Spleen (tissue), 7 donors: ENCODE measurements around the gene CCDC126.

Experiments
- POLR2AphosphoS5 ChIP-seq, 3 donors: sonication (generic); formaldehyde crosslinking; IDR thresholded peaks; one replicate each; pipeline ENCODE4 v1.5.1; 2017; ENCODE audit warnings: antibody characterized with exemption in 3 of 3
- TF ChIP-seq, protein P1 (sequence below), 11 experiments: fragments of 200-600 bp in 7 of 11; fragments of 450-650 bp in 4 of 11; sonication (generic) in 4 of 11; IDR thresholded peaks in 8 of 11; conservative IDR thresholded peaks in 3 of 11; 1 replicate in 7 of 11; 2 replicates in 4 of 11; pipeline versions ENCODE4 v1.4.0 to v1.8.0; 2016 to 2021; ENCODE audit warnings: antibody characterized with exemption in 11 of 11, inconsistent platforms in 4 of 11, mild to moderate bottlenecking in 1 of 11
- donor health status: DM: no; HTN: no; CAD: no; lungs with moderate emphysema.
- donor health status: DM: no; HTN: no; CAD: no.
- donor health status: DM: no; HTN: no; CAD: no.

DNA sequence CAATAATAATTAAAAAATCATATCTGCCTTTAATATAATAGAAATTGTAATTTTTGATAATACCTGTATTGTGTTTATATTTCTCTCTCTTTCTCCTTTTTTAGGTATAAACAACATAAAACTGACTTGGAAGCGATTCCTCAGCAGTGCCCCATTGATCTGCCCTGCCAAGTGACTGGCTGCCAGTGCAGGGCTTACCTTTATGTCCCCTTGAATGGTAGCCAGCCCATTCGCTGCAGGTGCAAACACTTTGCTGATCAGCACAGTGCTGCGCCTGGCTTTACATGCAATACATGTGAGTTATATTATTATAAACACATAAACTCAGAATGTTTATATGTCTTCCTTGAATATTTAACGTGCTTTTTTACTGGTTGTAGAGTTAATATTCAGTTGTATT is 92.0 kb downstream of the CCDC126 start:
- TF ChIP-seq, protein P1, sequence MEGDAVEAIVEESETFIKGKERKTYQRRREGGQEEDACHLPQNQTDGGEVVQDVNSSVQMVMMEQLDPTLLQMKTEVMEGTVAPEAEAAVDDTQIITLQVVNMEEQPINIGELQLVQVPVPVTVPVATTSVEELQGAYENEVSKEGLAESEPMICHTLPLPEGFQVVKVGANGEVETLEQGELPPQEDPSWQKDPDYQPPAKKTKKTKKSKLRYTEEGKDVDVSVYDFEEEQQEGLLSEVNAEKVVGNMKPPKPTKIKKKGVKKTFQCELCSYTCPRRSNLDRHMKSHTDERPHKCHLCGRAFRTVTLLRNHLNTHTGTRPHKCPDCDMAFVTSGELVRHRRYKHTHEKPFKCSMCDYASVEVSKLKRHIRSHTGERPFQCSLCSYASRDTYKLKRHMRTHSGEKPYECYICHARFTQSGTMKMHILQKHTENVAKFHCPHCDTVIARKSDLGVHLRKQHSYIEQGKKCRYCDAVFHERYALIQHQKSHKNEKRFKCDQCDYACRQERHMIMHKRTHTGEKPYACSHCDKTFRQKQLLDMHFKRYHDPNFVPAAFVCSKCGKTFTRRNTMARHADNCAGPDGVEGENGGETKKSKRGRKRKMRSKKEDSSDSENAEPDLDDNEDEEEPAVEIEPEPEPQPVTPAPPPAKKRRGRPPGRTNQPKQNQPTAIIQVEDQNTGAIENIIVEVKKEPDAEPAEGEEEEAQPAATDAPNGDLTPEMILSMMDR (IDR thresholded peaks at IDR 0.05 in 8 of 11, conservative IDR thresholded peaks at IDR 0.05 in 3 of 11), result no peak
- no peak for TF ChIP-seq POLR2AphosphoS5 (IDR thresholded peaks at IDR 0.05)
